Endometrium (tissue), 2 donors: ENCODE data around the gene HIVEP1.

Experiments
- FAIRE-seq: peaks from 2 replicates; lab custom pipeline; 2012; peaks lifted over from hg19 to GRCh38; lab: Jason Lieb, UNC
- donor health status: control.
- donor health status: control.

HIVEP1 gene

DNA sequence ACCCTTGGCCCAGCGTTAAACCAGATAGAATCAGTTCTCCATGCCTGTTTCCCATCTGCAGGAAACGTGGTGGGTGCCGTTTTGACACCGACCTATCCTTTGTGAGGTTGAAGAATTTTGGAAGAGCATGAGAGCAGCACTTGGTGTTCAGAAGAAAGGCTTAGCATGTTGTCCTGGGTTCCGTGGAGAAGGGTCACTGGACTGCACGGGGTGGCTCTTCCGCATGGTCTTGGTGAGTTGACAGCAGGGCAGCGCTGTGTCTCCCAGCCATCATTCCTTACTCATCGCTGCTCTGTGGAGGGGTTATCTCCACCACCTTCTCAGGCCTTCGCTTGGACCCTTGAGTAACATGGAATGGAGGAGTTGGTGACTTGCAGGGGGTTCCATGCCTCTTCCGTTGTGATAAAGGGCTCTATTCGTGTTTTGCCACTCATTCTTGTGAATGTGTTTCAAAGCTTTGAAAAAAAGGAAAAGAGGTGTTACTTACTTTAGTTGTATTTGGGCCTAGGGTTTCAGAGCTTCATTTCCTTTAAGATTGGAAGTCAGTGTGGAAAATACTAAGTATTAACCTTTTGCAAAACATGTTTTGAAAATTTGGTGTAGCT, 8.2 kb downstream of the HIVEP1 start:
- no peak for FAIRE-seq

DNA sequence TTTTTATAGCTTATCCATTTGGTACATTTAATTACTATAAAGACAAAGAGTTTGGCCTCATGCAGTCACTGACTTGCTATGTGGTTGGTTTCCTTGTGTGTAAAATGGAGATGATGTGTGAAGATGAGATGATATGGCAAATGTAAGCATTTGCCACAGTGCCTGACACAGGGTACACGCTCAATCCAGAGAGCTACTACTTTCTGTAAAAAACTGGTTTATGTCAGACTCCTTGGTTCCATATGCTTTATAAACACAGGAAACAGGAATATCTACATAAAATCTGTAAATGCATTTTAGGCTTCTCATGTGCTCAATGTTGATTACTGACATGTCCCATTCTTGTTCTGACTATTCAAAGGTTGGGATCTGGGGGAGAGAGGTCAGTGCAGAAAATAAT, 10.4 kb downstream of the HIVEP1 start:
- no peak for FAIRE-seq

DNA sequence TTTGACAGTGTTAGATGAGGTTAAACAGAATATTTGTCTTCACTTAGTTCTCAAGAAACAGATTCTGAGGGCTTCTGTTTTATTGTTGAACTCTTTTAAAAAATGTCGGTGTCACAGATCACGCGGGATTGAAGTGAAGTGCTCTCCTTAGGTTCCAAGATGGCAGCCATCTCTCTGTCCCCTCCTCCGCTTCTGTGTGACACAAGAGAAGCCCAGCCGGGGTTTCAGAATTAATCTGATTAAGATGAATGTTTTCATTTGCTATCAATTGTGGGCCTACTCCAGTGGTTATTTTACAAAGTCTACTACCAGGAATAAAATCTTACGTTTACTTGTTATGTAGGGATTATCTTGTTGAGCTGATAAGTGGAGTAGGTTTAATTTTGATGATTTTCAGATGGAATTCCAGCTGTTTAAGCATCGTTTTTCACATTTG, 10.9 kb downstream of the HIVEP1 start:
- FAIRE-seq, result no peak

DNA sequence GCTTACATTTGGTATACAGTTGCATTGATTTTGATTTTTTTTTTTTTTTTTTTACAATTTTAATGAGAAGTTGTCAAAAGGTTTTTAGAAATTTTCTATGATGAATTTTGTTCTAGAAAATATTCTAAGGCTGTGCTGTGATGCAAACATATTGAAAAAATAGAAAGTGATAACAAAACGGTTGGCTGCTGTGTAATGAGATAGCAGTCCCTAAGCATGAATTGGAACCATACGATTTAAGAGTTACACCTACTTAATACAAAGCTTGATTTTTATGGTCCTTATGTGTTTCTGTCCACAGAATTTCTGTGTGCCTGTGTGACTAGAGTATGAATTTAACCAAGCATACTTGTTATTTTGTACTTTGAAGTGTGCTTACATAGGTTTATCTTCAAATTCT, 12.1 kb downstream of the HIVEP1 start:
- no peak for FAIRE-seq

DNA sequence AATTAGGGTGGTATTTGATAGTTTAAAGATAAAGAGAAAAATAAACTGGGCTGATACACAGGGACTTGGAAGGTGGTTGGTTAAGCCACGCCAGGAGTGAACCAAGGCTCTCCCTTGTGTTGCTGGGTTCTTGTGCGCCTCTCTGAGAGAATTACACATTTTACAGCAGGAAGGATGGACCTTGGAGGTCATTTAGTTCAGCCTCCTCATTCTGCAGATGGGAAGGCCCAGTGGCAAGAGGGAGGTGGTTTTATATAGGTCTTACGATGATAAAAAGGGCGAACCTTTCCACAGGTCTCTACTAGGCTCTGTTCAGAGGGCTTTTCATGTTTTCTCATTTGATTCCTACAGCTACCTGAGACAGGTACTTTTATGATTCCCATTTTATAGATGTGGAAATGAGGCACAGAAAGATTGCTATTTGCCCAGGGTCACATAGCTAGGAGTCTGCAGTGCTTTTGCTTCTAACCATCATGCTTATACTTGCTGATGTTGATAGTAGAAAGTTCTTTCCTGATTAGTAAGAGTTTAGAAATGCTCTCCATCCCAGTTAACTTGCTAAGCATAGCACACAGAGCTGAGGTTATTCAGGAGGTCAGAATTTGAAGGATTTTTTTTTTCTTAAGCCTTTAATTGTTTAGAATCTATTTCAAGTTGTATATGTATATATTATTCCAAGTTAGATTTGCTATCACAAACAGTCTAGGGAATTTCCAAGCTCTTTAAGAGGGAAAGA, 12.8 kb downstream of the HIVEP1 start:
- FAIRE-seq, result no peak

DNA sequence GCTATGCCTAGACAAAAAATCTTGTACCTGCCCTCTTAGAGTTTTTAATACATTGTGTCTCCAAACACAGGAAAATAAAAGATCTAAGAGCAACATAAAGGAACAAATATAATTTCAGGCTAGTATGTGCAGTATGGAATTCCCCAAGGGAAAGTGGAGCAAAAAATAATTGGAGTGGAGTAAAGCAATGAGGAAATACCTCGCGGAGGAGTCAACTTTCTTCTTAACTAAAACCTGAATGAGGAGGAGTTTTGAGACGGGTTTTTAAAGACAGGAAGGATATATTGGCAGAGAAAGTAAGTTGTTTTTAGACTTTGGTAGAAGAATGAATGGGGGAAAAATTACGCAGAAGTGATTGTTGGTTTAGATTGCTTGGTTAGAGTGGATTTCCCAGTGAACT, 14.0 kb downstream of the HIVEP1 start:
- FAIRE-seq, result no peak

DNA sequence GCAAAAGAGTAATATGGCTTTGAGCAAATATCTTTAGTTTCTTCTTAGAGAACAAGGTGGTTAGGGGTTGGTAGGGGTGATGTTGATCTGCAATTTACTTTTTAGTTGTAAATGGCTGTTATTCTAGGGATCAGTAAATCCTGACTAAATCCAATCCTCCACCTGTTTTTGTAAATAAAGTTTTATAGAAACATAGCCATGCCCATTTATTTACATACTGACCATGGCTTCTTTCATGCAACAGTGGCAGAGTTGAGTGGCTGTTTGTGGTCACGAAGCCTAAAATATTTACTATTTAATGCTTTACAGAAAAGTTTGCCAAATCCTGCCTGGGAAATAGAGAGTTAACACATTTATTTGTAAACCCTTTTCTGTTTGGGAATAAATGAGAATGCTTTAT, 14.7 kb downstream of the HIVEP1 start:
- FAIRE-seq, result no peak

DNA sequence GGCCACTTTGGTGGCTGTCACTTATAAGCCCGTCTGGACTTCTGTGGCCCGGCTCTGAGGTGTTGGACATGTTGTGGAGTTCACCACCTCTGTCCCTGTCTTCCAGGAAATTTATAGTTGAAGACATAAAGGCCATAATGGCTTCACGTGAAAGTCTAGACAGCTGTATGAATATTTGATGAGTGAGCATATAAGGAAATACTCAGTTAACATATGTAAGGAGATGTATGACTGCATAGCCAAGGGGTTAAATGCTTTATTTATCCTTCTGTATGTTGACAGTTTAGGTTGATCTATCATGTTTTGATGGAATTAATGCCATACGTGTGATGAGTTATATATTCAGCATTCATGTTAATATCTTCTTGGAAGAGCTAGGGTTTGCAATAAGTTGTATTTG, 16.1 kb downstream of the HIVEP1 start:
- no peak for FAIRE-seq

DNA sequence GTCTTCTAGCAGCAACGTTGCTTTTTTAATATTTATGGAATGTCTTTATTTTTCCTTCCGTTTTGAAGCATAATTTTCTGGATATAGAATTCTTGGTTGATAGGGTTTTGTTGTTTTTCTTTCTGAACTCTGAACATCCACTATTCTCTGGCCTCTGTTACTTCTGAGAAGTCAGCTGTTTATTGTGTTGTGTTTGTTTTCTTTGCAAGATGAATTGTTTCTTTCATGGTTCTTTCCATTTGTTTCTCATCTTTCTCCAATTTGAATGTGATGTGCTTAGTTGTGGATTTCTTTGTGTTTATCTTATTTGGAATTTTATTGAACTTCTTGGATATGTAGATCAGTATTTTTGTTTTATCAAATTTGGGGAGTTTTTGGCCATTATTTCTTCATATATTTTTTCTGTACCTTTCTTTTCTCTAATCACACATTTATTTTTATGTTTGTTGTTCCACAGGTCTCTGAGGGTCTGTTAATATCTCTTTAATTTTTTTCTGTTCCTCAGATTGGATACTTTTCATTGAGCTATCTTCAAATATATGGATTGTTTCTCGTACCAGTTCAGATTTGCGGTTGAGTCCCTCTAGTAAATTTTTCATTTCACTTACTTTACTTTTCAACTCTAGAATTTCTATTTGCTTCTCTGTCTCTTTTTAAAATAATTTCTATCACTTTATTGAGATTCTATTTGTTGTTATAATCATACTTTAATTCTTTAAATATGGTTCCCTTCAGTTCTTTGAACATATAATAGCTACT, 18.0 kb downstream of the HIVEP1 start:
- no peak for FAIRE-seq

DNA sequence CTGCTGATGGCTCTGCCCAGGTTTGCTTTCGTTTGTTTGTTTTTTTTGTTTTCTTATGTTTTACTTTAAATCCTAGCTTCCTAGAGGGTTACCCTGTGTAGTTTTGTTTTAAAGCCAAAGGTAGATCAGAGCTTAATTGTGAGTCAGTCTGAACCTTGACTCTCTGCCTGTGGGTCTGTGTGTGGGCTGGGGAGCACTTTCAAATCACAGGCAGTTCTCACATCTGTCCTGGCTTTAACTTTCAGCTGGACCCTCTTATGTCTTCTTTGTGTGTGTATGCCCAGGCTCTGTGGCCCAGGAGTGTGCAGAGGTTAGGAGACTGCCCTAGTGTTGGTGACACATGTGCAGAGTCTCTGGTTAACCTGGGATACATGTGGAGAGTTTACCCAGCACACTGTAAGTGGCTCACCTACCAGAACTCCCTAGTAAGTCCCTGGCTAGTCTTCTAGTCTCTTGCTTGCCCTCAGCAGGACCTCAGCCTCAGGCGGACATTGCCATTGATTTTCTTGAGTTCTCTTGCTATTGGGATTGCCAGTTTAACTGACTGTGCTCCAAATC, 19.0 kb downstream of the HIVEP1 start:
- no peak for FAIRE-seq

DNA sequence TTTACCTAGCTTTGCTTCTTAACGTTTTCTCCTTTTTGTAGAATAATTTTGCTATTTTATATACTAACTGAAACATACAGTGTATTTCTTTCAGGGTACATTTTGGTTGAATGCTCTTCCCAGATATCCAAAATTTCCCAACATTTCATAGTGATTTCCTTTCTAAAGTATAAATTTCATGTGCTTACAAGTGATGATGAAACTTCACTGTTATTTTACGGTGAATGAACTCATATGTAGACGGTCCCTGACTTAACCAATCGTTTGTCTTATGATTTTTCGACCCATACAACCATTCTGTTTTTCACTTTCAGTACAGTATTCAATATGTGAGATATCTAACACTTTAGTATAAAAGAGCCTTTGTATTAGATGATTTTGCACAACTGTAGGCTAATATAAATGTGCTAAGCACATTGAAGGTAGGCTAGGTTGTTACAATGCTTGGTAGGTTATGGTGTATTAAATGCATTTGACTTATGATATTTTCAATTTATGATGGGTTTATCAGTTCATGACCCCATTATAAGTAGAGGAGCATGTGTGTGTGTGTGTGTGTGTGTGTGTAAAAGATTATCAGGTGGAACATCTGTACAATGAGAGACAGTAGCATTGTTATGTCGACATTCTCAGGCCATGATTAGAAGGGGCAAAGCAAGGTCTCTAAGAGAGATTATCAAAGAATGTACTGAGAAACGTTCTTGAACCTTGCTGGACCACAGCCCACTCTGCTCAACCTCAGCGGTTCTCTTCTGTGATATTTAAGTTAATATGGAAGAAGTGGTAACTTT, 20.9 kb downstream of the HIVEP1 start:
- FAIRE-seq, result no peak

DNA sequence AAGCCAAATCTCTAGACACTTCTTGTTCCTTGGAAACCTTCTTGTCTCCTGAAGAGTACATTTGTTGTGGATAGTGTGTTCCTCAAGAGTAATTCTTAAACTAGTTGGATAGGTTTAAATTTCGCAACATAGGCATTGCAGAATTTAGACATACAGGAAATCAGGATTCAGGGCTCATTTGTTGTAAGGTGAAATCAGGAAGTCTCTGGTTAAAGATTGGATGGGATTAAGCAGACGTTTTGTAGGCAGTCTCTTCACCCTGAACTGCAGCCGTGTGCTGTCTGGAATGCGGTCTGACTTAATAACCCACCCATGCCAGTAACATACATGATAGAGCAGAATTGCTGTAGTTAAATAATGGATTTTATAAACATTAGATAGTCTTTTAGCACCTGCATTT, 21.7 kb downstream of the HIVEP1 start:
- FAIRE-seq, result no peak

DNA sequence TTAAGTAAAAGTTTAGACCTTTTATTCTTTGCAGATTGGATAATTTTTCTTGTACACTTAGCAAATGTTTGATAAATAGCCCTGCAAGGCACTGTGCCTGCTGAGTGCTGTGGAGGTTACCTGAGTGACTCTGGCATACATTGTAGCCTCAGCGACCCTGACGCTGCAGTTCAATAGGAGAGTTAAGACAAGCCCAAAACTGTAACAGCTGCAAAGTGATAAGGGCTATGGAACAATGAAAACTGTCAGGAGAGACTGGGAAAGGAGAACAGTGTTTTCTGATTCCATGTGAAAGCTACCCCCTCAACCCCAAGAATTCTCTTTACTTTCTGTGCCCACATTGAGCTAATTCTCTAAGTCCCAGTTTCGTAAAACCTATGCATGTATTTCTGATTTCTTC, 22.2 kb downstream of the HIVEP1 start:
- no peak for FAIRE-seq

DNA sequence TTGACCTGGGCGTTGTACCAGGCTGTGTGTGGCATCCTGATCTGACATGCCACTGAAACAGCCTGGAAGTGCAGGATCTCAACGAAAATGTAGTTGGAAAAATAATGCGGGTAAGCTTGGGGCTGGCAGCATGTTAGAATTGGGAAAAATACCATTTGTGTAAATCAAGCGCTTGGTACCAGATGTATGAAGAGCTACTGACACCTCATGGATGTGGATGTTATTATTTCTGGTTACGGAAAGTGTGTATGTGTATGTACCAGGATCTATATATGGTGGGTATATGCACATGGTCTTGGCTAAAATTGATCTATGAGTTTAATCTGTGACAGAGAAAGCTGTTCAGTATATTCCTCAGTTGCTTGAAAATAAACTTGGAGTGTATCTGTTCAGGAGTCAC, 22.7 kb downstream of the HIVEP1 start:
- FAIRE-seq, result no peak

DNA sequence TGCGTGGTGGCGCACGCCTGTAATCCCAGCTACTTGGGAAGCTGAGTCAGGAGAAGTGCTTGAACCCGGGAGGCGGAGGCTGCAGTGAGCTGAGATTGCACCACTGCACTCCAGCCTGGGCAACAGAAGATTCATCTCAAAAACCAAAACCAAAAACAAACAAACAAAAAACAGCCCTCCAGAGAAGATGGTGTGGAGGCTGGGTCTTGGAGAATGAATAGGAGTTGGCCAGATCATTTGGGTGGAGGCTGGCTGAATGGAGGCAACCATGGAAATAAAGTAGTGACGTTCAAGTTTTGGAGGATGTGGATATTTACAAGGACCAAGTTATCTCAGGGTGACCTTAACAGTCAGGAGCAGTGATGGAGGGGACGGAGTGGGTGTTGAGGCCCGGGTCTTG, 24.7 kb downstream of the HIVEP1 start:
- no peak for FAIRE-seq

DNA sequence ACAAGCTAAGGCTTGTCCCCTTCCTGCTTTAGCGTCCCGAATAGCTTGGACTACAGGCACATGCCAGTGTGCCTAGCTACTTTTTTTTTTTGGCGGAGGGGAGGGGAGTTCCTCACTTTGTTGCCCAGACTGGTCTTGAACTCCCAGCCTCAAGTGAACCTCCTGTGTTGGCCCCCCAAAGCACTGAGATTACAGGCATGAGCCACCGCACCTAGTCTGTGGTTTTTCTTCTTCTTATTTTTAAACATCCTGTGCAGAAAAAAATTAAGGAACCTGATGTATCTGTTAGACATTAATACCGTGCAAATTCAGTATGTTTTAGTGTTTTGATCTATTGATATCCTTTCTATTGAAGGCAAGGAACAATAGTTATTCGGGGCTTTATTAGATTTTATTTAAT, 25.7 kb downstream of the HIVEP1 start:
- FAIRE-seq, result no peak

DNA sequence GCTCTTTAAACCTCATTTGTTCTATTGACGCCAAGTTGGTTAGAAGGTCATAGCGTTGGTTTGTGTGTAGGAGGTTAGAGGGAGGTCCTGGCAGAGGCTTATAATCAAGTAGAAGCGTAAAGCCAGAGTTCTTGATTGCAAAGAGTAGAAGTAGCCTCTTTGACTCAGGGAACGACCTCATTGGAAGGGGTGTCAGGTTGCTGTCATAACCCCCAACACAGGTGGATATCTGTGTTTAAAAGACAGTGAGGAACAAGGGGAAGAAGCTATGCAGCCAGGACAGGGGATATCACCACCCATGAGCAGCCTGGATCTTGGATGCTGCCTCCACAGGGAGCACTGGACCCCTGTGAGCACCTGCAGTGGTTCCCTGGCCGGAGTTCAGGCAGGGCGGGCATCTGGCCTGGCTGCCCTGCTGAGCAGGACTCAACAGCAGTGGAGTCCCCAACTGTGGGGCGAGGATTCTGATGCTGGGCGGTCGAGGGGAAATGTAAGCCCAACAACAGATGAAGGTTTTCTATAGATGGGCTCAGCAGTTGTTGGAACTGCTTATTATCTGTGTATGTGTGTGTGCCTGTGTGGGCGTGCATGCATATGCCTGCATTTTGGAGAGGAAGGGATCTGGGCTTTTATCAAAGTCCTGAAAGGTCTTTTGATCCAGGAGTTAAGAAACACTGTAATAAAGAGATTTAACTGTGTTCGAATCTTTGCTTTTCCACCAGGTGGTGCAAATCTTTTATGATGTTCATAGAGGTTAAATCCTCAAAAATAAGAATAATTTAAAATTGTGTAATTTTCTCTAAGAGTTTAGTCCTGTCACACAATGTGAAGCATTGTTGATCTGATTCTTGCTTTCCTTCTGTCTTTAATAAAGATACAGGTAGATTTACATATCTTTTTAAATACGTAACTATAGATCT, 27.7 kb downstream of the HIVEP1 start:
- FAIRE-seq, result no peak

DNA sequence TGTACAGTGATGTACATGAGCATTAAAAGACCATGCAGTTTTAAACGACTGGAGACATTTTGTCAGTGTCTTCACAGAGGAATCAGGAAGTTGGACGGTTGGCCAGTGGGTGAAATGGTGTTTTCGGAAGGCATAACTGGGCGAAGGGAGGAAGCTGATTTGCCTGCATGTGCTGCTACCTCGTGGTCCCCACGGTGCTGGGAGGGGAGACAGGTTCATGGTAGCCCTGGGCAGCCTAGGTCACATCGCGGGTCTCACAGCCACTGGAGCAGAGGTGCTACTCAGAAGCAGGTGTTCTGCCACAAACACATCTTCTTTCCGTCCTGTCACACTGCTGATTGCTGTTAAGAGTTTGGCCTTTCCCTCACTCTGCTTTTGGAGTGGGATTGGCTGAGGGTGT, 35.2 kb downstream of the HIVEP1 start:
- FAIRE-seq, result no peak

DNA sequence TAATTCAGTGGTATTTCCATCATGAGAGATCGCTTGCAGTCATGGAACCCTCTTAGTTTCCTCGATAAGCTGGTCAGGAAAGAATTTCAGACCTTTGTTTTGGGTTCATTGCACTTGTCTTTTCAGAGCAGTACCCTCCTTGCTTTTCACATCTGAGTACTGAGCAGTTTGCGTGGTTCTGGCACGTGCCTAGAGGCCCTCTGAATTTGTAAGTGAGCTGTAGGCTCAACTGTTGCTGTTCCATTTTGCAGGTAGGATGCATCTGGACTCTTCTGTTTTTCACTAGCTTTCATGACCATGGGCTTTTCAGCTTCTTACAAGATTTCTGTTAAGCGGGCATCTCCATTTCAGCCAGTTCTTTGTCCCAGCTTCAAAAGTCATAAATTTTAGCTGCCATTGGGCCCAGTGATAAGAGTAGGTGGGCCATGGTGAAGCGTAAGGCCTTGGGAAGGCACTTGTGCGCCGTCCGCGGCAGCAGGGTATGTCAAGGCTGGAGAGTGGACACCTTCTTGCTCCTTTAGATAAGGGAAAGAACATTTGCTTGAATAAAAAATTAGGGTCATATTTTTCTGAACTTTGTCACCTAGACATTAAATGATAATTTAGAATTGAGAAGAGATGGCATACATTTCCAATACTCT, 35.8 kb downstream of the HIVEP1 start:
- no peak for FAIRE-seq

DNA sequence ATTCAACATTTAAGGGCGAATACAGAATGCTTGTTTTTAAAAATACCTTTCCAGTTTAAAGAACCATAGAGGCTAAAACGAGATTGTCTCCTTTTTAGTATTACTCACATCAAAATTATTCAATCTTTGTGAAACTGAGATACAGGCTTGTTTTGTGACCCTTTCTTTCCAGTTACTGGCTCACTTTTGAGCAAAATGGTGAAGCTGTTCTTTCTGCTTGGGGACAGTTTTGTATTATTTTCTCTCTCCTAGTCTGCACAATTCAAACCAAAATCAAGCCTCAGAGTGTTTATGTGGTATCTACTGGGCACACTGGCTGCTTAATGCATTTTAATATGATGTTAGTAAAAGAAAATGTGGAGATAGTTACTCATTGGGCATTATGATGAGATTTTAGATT, 36.5 kb downstream of the HIVEP1 start:
- no peak for FAIRE-seq

DNA sequence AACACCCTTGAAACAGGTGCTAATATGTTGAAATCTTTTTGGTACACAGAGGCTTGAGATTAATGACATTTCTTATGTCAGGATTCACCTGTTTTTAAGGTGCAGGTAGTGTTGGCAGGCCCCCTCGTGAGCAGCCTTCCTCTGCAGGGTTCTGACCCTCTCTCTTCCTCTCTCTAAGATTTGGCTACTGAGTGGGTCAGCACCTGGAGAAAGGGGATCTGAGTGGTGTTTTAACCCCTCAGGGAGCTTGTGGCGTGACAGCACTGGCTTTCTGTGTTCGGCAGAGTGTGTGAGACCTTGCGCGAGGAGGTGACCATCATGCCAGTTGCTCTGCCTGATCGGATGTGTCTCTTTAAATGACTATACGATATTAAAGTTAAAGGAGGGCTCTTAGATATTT, 37.1 kb downstream of the HIVEP1 start:
- no peak for FAIRE-seq
